Left colon (tissue), 2 donors: ENCODE results near the gene ITGA8. TPM values are rescaled to one million over a fixed set of nuclear protein-coding genes. Genes with fewer than 3 reads are reported as not detected.
A peak's percentile ranks its signal among the peaks of the same experiment; 100 is the strongest.

Experiments used
- ATAC-seq: fragments of 200-7000 bp; cut with Tn5 transposase; one replicate; pipeline ENCODE4 v1.9.1; 2020; ENCODE audit warnings: mild to moderate bottlenecking, moderate library complexity
- DNase-seq, 2 donors: peaks; one replicate each; pipeline ENCODE4 v3.0.0-alpha.2; 2020
- intact Hi-C, 2 donors: fragments of 100-400 bp; cut with DNase I in 1 of 2; cut with micrococcal nuclease in 1 of 2; formaldehyde crosslinking; loops; one replicate each; pipeline versions ENCODE4 v1.11.2 to v1.14.0; 2022; cut with DNase I, micrococcal nuclease
- total RNA-seq, 2 donors: library from RNA; stranded (reverse); fragmentation: NEBNext Ultra II Directional; extraction: Animal tissue kit (Norgen Biotek cat#: 25700); gene quantifications; one replicate each; pipeline ENCODE4 v1.2.1, GENCODE V29; 2021
- donor health status: DM: no; HTN: no; CAD: no.
- donor health status: DM: yes; HTN: yes; CAD: no.

Gene ITGA8
- total RNA-seq, 2 donors from 2014 or later, result 2.6 to 6.1 TPM

DNA sequence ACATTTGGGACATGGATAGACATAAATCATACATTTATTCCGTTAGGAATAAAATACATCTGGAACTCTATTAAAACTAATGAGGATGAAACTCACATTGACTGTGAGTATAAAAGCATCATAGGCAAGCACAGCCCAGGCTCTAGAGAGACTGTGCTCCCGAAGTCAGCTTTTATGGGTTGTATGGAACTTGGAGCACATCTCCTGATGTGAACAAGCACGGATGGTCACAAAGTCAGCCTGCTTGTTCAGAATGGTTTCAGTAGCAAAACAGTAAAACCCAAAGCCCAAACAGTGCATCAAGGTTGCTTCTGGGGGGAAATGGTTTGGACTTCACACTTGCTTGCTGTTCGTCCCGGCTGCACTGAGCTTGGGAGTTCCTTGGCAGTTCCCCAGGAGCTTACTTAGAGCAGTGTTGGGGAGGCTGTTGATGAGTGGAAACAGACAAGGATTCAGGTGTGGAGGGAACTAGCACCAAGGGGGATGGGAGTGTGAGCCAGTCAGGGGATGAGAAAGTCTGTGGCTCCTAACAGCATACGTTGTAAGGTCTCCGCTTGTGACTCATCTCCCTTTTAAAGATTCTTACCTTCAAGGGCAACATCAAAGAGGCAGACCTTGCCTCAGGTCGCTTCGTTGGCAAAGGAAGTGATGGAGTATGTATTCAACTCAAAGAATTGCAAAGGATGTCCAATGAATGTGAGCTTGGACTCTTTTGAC lies 19.7 kb upstream of the ITGA8 start:
- ATAC-seq (no peak), DNase-seq (no peak)
- intact Hi-C loops, result no loop called here

DNA sequence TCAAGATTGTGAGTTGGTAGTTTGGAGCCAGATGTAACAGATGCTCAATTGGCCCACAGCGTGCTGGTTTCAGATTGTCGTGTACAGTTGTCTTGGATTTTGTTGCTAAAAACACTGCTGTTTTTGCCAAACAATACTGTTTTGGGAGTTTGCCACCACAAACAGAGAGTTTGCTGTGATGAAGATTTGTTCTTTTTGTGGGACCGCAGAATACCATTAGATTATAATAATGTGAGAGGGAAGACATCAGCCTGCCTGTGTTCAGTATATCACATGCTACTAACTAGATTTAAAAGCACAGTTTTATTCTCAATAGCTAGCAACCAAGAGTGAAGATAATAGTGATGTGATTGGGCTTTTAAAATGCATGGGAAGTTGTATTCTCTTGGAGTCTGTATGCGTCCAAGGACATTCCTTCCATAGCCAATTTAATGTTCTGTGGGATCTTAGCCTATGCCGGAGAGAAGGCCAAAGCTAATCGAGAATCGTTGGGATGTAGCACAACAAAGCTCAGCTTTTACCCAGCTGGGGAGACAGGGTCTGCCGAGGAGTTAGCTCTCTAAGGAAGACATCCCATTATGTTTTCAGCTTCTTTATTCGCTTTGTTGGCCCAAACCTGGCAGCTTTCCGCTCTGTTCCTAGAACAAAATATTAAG lies 18.7 kb upstream of the ITGA8 start:
- no peak for ATAC-seq
- DNase-seq, result no peak
- intact Hi-C loops, result no loop called here

DNA sequence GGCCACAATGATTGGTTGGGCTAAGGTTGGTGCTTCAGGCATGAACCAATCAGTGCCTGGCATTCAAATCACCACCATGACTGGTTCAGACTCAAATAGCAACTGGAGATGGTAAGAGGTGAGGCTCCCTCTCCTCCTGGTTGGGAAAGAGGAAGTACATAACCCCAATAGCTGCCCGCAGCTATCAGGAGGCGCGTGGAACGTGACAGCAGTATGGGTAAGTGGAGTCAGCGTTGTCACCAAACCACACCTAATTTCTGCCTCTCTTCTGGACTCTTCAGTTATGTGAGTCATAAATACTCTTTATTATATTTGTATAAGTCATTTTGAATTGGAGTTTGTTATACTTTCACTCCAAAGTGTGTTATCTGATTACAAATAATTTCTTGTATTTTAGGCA lies 17.9 kb upstream of the ITGA8 start:
- no peak for ATAC-seq
- intact Hi-C loops, result no loop called here

DNA sequence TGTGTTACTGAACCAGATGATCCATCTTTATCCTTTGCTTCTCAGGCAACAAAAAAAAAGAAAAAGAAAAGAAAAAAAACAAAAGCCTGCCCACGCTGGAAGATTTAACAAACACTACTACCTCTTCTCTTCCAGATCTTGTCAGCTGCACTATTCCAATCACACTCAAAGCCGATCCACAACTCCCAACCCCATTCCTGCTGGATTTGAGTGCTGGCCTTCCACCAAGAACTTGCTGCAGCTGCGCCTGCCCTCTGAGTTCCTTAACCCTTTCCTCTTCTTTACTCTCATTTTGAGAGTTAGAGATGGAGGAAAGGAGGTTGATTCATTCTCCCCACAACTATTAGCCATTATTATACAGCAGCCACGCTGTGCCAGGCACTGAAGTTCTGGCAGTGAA lies 16.0 kb upstream of the ITGA8 start:
- intact Hi-C loops, result no loop called here
- ATAC-seq (no peak), DNase-seq (no peak)

More for the DNA sequence above, 17.9 kb upstream of the ITGA8 start:
- DNase-seq, result no peak

DNA sequence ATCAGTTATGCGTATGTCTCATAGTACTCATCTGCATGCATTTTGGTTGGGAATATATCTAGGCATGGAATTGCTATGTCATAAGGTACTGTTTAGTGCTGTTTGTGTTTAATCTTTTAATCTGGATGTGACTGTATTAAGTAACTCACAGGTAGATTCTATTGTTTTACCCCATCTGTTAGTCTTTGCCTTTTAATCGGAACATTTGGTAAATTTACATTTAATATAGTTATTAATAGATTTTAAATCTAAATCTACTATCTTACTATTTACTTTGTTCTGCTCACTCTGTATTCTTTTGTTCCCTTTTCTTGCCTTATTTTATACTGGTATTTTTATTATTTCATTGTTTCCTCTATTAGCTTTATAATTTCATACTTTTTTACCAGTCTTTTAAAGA lies 10.6 kb upstream of the ITGA8 start:
- DNase-seq (no peak), ATAC-seq (no peak)
- intact Hi-C loops, result no loop called here

DNA sequence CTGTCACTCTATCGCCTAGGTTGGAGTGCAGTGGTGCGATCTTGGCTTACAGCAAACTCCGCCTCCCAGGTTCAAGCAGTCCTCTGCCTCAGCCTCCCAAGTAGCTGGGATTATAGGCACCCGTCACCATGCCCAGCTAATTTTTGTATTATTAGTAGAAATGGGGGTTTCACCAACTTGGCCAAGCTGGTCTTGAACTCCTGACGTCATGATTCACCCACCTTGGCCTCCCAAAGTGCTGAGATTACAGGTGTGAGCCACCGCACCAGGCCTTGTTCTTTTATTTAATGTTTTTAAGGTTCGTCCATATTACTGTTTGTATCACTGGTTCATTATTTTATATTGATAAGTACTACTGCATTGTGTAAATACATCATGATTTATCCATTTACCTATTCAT lies 10.2 kb upstream of the ITGA8 start:
- intact Hi-C loops, result loop anchor here in 1 of 2 donors (10.0 kb wide), 1 partner anchor 95 kb away; no protein-coding TSS in a partner anchor
- no peak for ATAC-seq
- no peak for DNase-seq

DNA sequence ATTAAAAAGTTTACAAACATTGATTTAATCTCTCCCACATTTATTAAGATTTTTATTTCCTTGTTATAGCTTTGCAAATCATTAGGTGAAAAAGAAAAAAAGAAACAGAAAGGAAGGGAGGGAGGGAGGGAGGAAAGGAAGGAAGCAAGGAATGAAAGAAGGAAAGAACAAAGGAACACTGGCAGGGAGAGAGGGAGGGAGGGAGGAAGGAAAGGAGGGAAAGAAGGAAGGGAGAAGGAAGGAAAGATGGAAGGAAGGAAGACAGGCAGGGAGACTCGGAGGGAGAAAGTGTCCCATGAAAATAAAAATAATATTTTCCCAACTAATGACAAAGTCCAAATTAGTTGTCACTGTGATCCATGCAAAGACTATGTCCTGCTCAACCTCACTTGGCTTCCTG lies 6.3 kb upstream of the ITGA8 start:
- intact Hi-C loops, result loop anchor here in 1 of 2 donors (10.0 kb wide), 1 partner anchor 99 kb away; no protein-coding TSS in a partner anchor
- no peak for DNase-seq
- no peak for ATAC-seq

DNA sequence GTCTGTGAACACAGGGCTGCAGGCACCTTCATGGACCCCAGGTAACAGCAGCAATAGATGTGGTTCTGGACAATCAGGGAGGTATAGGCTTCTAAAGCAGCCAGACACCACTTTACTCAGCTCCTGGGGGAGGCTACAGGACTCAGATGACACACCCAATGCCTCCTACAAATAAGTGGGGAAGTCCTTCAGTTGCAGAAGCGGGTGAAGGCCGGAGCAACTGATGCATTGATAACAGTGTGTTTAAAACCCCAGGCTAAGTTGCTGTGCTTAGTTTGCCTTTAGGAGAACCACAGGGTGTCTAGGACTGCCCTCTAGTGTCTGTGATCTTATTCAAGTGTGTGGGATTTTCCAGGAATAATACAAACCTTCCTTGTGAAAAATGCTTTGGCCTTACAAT lies 5.9 kb upstream of the ITGA8 start:
- intact Hi-C loops, result loop anchor here in 1 of 2 donors (10.0 kb wide), 1 partner anchor 99 kb away; no protein-coding TSS in a partner anchor
- ATAC-seq (peak; percentile 66), DNase-seq (no peak)

DNA sequence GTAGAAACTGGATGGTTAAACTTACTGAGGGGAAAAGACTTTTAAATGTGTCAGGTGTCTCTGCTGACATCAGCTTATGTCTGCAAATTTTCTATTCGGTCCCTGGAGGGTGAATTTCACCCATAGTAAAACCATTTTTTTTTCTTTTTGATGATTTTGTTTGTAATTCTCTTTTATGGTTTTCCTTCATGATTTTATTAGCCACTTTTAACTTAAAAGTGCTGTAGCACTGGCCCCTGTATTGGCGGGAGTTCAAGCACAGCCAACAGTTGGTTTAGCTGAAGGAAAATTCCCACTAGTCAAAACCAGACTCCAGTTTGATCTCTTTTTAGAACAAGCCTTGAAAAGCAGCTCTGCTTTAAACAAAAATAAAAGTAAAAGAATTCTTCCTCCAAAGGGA lies 5.0 kb upstream of the ITGA8 start:
- intact Hi-C loops, result loop anchor here in 1 of 2 donors (10.0 kb wide), 1 partner anchor 100 kb away; no protein-coding TSS in a partner anchor
- no peak for ATAC-seq
- no peak for DNase-seq

DNA sequence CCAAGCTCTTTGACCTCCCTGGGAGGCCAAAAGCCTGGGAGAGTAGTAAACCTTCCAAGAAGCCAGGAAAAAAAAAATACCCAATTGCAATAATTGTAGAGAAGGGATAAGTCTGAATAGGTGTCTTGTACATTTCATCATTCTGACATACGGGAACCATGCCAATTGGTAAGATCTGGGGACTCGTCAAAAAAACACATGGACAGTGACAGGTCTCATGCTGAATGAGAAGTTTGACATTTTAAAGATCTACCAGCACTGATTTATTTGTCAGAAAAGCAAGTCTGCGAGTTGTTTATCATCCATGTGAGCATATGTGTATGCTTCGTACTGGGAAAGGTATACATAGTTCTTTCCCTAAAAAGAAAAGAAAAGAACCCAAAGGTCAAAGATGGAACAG lies 4.1 kb upstream of the ITGA8 start:
- intact Hi-C loops, result loop anchor here in 1 of 2 donors (10.0 kb wide), 1 partner anchor 101 kb away; no protein-coding TSS in a partner anchor
- ATAC-seq (no peak), DNase-seq (no peak)

DNA sequence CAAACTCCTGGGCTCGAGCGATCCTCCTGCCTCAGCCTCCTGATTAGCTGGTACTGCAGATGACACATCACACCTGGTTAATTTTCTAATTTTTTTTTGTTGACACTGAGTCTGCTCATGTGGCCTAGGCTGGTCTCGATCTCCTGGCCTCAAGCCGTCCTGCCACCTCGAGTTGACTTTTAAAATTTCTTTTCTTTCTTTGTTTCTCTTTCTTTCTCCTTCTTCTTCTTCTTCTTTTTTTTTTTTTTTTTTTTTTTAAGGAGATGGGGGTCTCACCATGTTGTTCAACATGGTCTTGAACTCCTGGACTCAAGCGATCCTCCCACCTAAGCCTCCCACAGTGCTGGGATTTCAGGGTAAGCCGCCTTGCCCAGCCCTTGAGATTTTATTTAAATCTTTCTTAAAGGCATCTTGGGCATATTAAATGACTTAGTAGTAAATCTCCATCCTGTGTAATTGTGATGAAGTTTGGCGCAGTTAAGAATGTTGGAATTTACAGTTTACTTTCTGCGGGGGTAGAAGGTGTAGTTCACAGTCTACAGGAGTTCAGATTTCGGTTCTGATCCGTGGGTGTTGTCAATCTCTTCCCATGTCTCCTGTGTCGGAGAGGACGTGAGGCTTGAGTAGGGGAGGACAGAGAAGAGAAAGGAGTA lies 1.0 kb upstream of the ITGA8 start:
- DNase-seq, result no peak
- intact Hi-C loops, result loop anchor here in 1 of 2 donors (10.0 kb wide), 1 partner anchor 104 kb away; no protein-coding TSS in a partner anchor
- ATAC-seq, result no peak

DNA sequence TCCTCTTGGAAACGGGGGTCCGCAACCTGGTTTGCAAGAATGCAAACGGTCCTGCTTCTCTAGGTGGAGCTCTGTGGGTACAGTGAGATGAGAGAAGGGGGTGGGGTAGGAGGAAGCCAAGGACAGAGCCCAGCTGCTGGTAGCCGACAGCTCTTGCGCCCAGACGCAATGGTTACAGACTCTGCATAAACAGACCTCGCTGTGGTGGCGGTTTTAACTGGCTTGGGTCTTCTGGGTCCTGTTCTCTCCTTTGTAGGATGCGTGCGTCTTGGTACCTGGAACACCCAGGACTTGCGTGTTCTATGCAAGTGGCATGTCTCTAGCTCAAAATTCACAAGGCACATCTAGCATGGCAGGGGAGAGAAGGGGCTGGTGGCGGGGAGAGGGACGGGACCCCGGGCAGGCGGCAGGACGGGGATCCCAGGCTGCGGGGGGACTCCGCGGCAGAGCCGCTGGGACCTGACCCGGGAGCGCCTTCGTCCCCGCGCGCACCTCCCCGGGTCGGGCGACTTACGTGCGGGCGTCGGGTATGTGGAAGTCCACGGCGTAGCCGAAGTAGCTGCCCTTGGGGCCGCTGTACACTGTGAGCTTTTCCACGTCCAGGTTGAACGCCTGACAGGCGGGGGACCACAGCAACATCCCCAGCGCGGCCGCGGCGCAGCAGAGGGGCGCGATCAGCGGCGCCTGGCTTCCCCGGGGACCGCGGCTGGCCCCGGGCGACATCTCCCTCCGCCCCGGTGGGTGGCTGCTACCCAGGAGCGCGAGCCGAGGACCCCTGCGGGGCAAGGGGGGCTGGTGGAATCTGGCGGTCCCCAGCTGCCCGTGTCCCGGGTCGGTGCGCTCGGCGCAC lies 448 bp downstream of the ITGA8 start:
- peak; percentile 18 for ATAC-seq
- DNase-seq, result peak in 1 of 2 donors; percentile 11
- intact Hi-C loops, result loop anchor here in 1 of 2 donors (5.0 kb wide), 1 partner anchor 287 kb away; no protein-coding TSS in a partner anchor

DNA sequence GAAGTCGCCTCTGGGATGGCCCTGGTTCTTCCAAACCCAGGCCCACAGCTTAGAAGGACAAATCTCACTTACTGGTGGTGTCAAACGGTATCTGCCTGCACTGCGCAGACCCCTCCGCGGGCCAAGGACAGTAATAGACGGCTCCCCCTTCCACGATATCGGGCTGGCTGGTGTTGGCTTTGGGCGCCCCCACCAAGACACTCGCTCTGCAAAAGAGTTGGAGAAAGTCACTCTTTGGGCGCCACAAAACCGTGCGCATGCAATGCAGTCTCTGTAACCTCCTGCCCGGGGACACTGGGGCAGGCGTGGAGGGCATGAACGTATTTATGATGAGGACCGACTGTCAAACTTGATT lies 1.1 kb downstream of the ITGA8 start:
- ATAC-seq (no peak), DNase-seq (no peak)
- intact Hi-C loops, result loop anchor here in 1 of 2 donors (5.0 kb wide), 1 partner anchor 286 kb away; no protein-coding TSS in a partner anchor

DNA sequence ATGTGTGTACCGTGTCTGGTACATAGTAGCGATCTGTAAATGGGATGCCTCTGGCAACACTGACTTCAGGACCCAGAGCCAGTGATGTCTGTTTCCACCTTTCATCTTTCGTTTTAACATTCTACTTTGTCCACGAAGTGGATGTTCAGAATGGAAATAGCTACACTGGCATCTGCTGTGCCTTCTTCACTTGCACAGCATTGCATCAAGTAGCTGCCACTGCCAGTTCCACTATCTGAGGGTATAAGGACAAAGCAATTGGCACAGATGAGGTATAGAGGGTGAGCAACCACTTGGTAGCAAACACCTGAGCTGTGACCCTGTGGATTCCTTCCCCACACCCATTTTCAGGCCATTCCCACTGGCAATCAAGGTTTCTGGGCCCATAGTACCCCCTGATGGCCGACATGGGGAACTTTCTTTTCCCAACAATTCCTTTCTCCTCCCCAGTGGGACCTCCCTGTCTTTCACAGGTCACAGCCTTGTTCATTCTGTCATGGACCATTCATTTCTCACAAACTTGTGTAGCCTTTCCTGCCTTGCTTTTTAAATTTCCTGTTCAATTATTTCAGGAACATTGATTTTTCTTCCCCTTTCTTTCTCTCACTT lies 4.0 kb downstream of the ITGA8 start:
- ATAC-seq (peak; percentile 49), DNase-seq (no peak)
- intact Hi-C loops, result loop anchor here in 1 of 2 donors (5.0 kb wide), 1 partner anchor 283 kb away; no protein-coding TSS in a partner anchor

DNA sequence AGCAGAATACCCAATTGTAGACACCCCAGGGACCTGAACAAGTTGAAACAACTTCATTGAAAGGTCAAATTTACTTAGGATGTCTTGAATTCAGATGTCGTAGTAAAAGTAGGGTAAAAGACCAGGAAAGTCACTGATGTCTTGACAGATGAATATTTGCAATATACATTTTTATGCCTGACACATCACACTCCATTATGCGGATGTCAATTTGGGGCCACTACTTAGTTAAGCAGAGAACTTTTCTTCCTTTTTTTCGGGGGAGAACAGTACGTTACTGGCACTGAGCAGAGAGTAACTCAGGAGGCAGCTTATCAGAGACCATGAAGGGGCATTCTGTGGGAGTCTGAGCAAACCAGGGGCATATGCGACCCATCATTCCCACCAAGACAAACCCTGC lies 4.9 kb downstream of the ITGA8 start:
- intact Hi-C loops, result loop anchor here in 1 of 2 donors (5.0 kb wide), 1 partner anchor 283 kb away; no protein-coding TSS in a partner anchor
- ATAC-seq, result no peak
- DNase-seq, result no peak

DNA sequence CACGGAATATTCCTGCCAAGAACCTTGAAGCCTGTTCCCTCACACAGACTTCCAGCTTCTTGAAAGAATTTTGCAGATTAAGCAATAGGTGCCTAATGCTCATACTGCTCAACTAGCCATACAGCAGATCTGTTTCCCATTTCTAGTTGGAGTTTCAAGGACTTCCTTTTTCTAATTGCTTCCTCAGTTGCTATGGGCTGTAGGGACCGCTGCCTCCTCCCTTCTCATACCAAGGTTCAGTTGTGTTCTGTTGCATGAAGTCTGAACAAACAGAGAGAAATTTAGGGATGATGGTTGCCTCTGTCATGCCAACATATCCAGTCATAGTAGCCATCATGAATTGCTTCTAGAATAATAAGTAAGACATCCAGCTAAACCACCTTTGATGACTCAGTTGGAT lies 6.8 kb downstream of the ITGA8 start:
- no peak for DNase-seq
- intact Hi-C loops, result no loop called here
- no peak for ATAC-seq

DNA sequence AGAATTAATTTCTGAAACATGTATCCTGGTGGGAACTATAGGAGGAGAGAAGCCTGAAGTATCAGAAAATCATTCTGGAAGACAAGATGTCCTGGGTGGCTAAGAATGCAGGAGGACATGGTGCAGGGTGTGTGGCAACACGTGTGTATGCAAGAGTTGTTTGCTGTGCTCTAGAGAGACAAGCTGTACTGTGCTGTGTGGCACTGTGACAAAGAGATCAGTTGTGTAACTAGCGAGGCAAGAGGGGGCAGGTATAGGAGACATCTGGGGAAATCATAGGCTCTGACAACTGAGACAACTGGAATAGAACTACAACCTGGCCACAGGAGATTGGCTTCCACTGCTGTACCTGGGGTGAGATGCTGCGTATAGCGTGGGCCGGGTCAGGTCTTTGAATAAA lies 9.3 kb downstream of the ITGA8 start:
- intact Hi-C loops, result no loop called here
- ATAC-seq (no peak), DNase-seq (no peak)

DNA sequence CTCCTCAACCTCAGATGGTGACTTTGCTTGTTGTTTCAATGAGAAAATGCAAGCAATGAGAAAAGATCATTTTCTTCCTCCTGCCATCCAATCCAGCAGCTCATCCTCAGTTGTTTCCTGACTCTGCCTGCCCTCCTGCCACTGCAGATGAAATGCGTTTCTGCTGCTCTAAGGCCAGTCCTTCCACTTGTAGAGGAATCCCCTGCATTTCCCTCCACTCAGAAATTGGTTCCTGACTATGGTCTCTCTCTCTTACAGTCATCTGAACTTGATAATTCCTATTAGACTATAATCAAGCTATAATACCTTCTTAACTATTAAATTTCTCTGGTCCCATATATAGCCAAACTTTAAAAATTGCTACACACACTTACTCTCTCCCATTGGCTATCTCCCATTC lies 14.4 kb downstream of the ITGA8 start:
- no peak for ATAC-seq
- no peak for DNase-seq
- intact Hi-C loops, result no loop called here
